Gastroesophageal sphincter (tissue), 4 donors: ENCODE measurements around the gene STX8. TPM values are rescaled to one million over a fixed set of nuclear protein-coding genes. Genes with fewer than 3 reads are reported as not detected.
"Not testable (repeated sequence)": the region's sequence is repeated elsewhere in the genome, so short reads cannot be mapped to it uniquely, and the experiment has no call there.

Experiments
- ATAC-seq: fragments of 150-250 bp; one replicate; pipeline ENCODE4 v1.9.1; 2016; ENCODE audit warnings: mild to moderate bottlenecking, moderate library complexity
- H3K27ac ChIP-seq, 4 donors: fragments of 200-600 bp; sonication (generic) in 3 of 4; 1 replicate in 3 of 4; 2 replicates in 1 of 4; pipeline ENCODE4 v1.5.1; 2016 to 2019
- H3K27me3 ChIP-seq: fragments of 200-600 bp; sonication (generic); one replicate; pipeline ENCODE4 v1.5.1; 2019
- H3K36me3 ChIP-seq, 2 donors: fragments of 200-600 bp; sonication (generic); one replicate each; pipeline ENCODE4 v1.5.1; 2019; ENCODE audit warnings: control low read depth in 1 of 2
- H3K4me1 ChIP-seq, 3 donors: fragments of 200-600 bp; sonication (generic); 1 replicate in 2 of 3; 2 replicates in 1 of 3; pipeline ENCODE4 v1.5.1; 2016 to 2019; ENCODE audit warnings: control low read depth in 2 of 3
- H3K4me3 ChIP-seq, 2 donors: fragments of 200-600 bp; sonication (generic); one replicate each; pipeline ENCODE4 v1.5.1; 2019; ENCODE audit warnings: mild to moderate bottlenecking in 1 of 2, moderate library complexity in 1 of 2
- H3K9me3 ChIP-seq, 3 donors: fragments of 200-600 bp; sonication (generic); one replicate each; pipeline ENCODE4 v1.5.1; 2017 to 2019; ENCODE audit warnings: control low read depth in 2 of 3
- EP300 ChIP-seq: sonication (generic); formaldehyde crosslinking; IDR thresholded peaks from one replicate; pipeline ENCODE4 v1.6.1; 2017; ENCODE audit warnings: antibody characterized with exemption, mild to moderate bottlenecking
- POLR2A ChIP-seq, 2 donors: fragments of 450-650 bp; IDR thresholded peaks; one replicate each; pipeline ENCODE4 v1.6.1; 2017; ENCODE audit warnings: antibody characterized with exemption in 2 of 2, mild to moderate bottlenecking in 2 of 2, moderate library complexity in 1 of 2
- POLR2AphosphoS5 ChIP-seq: sonication (generic); formaldehyde crosslinking; IDR thresholded peaks from one replicate; pipeline ENCODE4 v1.6.1; 2017; ENCODE audit warnings: antibody characterized with exemption
- WGBS, 2 donors: methylation state at CpG; one replicate each; pipeline ENCODE4 v1.1.5; 2018; ENCODE audit warnings: low coverage in 1 of 2; 5-methylcytosine and 5-hydroxymethylcytosine counted together
- total RNA-seq, 4 donors: library from RNA; depleted of rRNA; stranded (reverse); fragments of >200 nt; gene quantifications; one replicate each; pipeline ENCODE4 v1.1.0, GENCODE V29; 2016
- TF ChIP-seq, protein P1 (sequence below), 4 experiments: fragments of 200-600 bp in 2 of 4; fragments of 450-650 bp in 2 of 4; sonication (generic) in 1 of 4; IDR thresholded peaks; one replicate each; pipeline ENCODE4 v1.5.1; 2017 to 2019; ENCODE audit warnings: antibody characterized with exemption in 4 of 4, mild to moderate bottlenecking in 2 of 4, moderate library complexity in 2 of 4

STX8 gene
- total RNA-seq, 4 donors from 2014 or later: 67.9 to 106 (median 87.1) TPM

DNA sequence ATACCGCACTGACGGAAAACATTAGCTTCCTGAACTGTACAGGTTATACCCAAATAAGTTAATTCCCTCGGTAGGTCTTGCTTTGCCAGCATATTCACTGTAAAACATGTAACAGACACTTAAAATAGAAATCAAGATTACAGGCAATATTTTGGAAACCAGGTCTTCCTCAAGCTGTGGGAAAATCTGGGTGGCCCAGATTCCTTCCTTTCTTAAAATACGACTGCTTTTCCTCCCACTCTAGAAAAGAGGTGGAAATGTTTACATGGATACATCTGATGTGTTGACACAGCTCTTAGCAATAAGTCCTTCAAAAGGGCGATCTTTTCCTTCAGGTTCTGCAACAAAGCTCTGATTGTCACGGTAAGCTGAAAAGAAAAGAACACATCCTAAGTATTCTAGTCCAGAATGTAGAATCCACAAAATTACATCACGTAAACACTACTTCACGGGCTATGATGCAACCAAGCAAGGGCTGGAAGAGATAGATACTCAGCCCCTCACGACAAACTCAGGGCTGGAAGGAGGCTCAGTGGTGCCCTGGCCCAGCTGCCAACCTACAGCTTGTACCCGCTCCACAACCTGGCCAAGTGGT, 18.4 kb downstream of the STX8 start:
- Histone ChIP-seq H3K4me3 (no peak overlapping the region), H3K36me3 (peaks cover 0 to 4% of the 10 kb centered on the region in 2 donors), H3K9me3 (no peaks in the 10 kb centered on the region), H3K27me3 (no peaks in the 10 kb centered on the region), H3K4me1 (peaks cover 0 to 20% (median 0%) of the 10 kb centered on the region in 3 donors), H3K27ac (peak overlapping the region in 1 of 4 donors; percentile 20)
- 46 to 48% methylated on average over 7 to 10 of the region's 10 CpGs for WGBS, 2 donors
- TF ChIP-seq EP300 (no peak), POLR2AphosphoS5 (no peak), POLR2A (IDR thresholded peaks at IDR 0.05) (no peak)
- TF ChIP-seq, protein P1, sequence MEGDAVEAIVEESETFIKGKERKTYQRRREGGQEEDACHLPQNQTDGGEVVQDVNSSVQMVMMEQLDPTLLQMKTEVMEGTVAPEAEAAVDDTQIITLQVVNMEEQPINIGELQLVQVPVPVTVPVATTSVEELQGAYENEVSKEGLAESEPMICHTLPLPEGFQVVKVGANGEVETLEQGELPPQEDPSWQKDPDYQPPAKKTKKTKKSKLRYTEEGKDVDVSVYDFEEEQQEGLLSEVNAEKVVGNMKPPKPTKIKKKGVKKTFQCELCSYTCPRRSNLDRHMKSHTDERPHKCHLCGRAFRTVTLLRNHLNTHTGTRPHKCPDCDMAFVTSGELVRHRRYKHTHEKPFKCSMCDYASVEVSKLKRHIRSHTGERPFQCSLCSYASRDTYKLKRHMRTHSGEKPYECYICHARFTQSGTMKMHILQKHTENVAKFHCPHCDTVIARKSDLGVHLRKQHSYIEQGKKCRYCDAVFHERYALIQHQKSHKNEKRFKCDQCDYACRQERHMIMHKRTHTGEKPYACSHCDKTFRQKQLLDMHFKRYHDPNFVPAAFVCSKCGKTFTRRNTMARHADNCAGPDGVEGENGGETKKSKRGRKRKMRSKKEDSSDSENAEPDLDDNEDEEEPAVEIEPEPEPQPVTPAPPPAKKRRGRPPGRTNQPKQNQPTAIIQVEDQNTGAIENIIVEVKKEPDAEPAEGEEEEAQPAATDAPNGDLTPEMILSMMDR (IDR thresholded peaks at IDR 0.05): no peak
- no peak for ATAC-seq

DNA sequence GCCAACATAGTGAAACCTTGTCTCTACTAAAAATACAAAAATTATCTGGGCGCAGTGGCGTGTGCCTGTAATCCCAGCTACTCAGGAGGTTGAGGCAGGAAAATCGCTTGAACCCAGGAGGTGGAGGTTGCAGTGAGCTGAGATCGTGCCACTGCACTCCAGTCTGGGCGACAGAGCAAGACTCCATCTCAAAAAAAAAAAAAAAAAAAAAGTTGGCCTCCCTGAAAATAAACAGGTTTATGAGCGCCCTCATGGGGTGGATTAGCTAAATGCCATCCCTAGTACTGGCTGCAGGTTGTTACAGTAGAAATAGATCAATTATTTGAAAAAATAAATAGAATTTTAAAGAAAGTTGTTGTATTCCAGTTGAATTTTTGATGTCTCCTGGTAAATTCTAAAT, 20.9 kb downstream of the STX8 start:
- H3K4me3 ChIP-seq, H3K27me3 ChIP-seq, ATAC-seq, H3K36me3 ChIP-seq, H3K27ac ChIP-seq, H3K9me3 ChIP-seq: not testable (repeated sequence)
- peaks cover 0 to 20% (median 0%) of the 10 kb centered on the region in 3 donors for H3K4me1 ChIP-seq
- WGBS, 2 donors: 78 to 91% methylated on average over 3 to 4 of the region's 6 CpGs

DNA sequence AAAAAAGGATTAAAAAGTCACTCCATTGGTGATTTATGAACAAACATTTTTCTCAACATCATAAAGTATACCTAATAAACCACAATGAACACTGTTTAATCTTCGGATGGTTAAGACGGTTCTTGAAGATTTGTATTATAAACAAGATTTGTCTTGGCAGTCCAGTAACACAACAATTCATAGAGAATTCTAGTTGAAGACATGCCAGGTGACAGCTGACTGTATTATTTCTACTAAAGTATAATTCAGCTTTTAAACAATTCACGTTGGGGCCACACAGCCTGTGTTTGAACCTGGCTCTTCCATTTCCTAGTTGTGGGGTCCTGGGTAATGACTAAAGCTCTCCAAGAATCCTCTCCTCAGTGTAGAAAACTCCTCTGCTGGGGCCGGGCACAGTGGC, 22.0 kb downstream of the STX8 start:
- H3K27ac ChIP-seq: peak overlapping the region in 2 of 4 donors; percentile 13 to 58
- peaks cover 0 to 13% of the 10 kb centered on the region in 2 donors for H3K36me3 ChIP-seq
- no peak overlapping the region for H3K4me3 ChIP-seq
- TF ChIP-seq POLR2AphosphoS5: no peak
- no peak for TF ChIP-seq POLR2A (IDR thresholded peaks at IDR 0.05)
- TF ChIP-seq, protein P1 (IDR thresholded peaks at IDR 0.05): no peak
- no peak for TF ChIP-seq EP300
- 20 to 25% methylated on average over 3 to 4 of the region's 4 CpGs for WGBS, 2 donors
- no peaks in the 10 kb centered on the region for H3K27me3 ChIP-seq
- peaks cover 0 to 20% (median 0%) of the 10 kb centered on the region in 3 donors for H3K4me1 ChIP-seq
- ATAC-seq: no peak
- no peaks in the 10 kb centered on the region for H3K9me3 ChIP-seq

DNA sequence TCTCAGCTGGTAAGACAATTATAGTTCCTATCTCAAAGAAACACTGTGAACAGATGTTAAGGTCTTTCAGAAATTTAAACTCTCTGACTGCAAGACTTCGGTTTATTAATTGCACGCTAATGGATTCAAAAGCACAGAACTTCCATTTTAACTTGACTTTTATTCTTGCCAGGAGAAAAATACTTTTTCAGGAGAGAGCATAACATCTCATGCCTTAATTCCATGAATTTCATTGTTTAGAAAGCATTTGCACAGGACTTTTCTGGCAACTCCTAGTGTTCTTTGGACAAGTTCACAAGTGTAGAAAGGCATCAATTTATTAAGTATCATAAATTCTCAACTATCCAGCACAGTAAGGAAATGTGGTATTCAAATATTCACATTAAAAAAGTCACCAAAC, 22.4 kb downstream of the STX8 start:
- no peak overlapping the region for H3K4me3 ChIP-seq
- H3K27me3 ChIP-seq: no peaks in the 10 kb centered on the region
- peak overlapping the region in 2 of 4 donors; percentile 3 to 58 for H3K27ac ChIP-seq
- 32 to 54% methylated on average over 2 of the region's 2 CpGs for WGBS, 2 donors
- no peak for ATAC-seq
- no peak for TF ChIP-seq EP300
- TF ChIP-seq POLR2A (IDR thresholded peaks at IDR 0.05): no peak
- TF ChIP-seq, protein P1 (IDR thresholded peaks at IDR 0.05): no peak
- TF ChIP-seq POLR2AphosphoS5: no peak
- H3K4me1 ChIP-seq: peaks cover 0 to 20% (median 0%) of the 10 kb centered on the region in 3 donors
- no peaks in the 10 kb centered on the region for H3K9me3 ChIP-seq
- H3K36me3 ChIP-seq: peaks cover 0 to 13% of the 10 kb centered on the region in 2 donors

DNA sequence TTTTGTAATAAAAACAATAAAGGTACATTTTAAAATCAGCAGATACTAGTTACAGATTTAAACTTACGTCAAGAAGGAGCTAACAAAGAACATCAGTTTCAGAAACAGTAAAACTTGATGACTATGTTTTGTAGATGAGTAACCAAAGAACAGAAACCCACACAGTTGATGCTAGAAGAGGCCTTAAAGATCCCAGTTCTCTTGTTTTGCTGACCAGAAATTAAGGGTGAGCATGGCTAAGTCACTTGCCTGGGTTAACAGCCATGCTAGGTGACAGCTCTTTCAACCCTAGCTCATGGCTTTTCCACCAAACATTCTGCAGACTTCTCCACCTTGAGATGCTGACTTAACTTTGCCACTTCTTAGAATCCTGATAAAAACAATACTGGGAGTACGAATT, 26.4 kb downstream of the STX8 start:
- no peak overlapping the region for H3K4me3 ChIP-seq
- 90 to 96% methylated on average over 2 of the region's 2 CpGs for WGBS, 2 donors
- no peaks in the 10 kb centered on the region for H3K27me3 ChIP-seq
- TF ChIP-seq POLR2AphosphoS5: no peak
- TF ChIP-seq, protein P1 (IDR thresholded peaks at IDR 0.05): no peak
- TF ChIP-seq EP300: no peak
- no peak for TF ChIP-seq POLR2A (IDR thresholded peaks at IDR 0.05)
- no peak overlapping the region for H3K27ac ChIP-seq
- H3K4me1 ChIP-seq: peaks cover 0 to 15% (median 0%) of the 10 kb centered on the region in 3 donors
- no peaks in the 10 kb centered on the region for H3K9me3 ChIP-seq
- H3K36me3 ChIP-seq: peaks cover 0 to 18% of the 10 kb centered on the region in 2 donors
- no peak for ATAC-seq
